HepG2 (cell line): ENCODE data around the gene CCL23. TPM values are rescaled to one million over a fixed set of nuclear protein-coding genes. Genes with fewer than 3 reads are reported as not detected.

Experiments
- AGO2 ChIP-seq: fragments of 200-400 bp; formaldehyde crosslinking; optimal IDR thresholded peaks from 2 replicates; pipeline ENCODE3; 2017; ENCODE audit warnings: mild to moderate bottlenecking, low read depth, low read length, moderate library complexity
- CBX2 ChIP-seq, 2 experiments: fragments of 200-600 bp in 1 of 2; sonication (generic); formaldehyde crosslinking in 1 of 2; IDR thresholded peaks; 2 replicates each; pipeline versions ENCODE4 v1.7.0 to v1.8.1; 2018 to 2022; ENCODE audit warnings: low read depth in 2 of 2, low read length in 1 of 2, mild to moderate bottlenecking in 1 of 2, missing genetic modification reagents in 1 of 2
- MAFK ChIP-seq, 2 experiments: IDR thresholded peaks in 1 of 2; conservative IDR thresholded peaks in 1 of 2; 2 replicates each; pipeline ENCODE4 v1.6.1; 2011; ENCODE audit warnings: improper control_type of control experiment in 2 of 2, low read length in 2 of 2
- NCOA5 ChIP-seq: sonication (generic); formaldehyde crosslinking; IDR thresholded peaks from 2 replicates; pipeline ENCODE4 v1.4.0; 2020; ENCODE audit warnings: missing genetic modification reagents
- NPAS2 ChIP-seq: sonication (generic); formaldehyde crosslinking; IDR thresholded peaks from 2 replicates; pipeline ENCODE4 v1.8.0; 2022; ENCODE audit warnings: mild to moderate bottlenecking, missing genetic modification reagents, borderline replicate concordance
- POLR2AphosphoS5 ChIP-seq: IDR thresholded peaks from 2 replicates; pipeline ENCODE4 v1.6.1; 2012; ENCODE audit warnings: low read depth, low read length
- SMAD1 ChIP-seq: sonication (generic); formaldehyde crosslinking; IDR thresholded peaks from 2 replicates; pipeline ENCODE4 v1.4.0; 2020; ENCODE audit warnings: missing genetic modification reagents, low read depth, mild to moderate bottlenecking, borderline replicate concordance
- SNAPC4 ChIP-seq: sonication (generic); formaldehyde crosslinking; IDR thresholded peaks from 2 replicates; pipeline ENCODE4 v1.4.0; 2020; ENCODE audit warnings: mild to moderate bottlenecking, missing genetic modification reagents
- SOX5 ChIP-seq: IDR thresholded peaks from 2 replicates; pipeline ENCODE4 v1.6.1; 2016; ENCODE audit warnings: borderline replicate concordance
- TBL1XR1 ChIP-seq: fragments of 150-350 bp; IDR thresholded peaks from 2 replicates; pipeline ENCODE4 v1.6.1; 2014; ENCODE audit warnings: borderline replicate concordance, low read length; ENCODE audit not compliant: partially characterized antibody
- YEATS4 ChIP-seq: sonication (generic); formaldehyde crosslinking; IDR thresholded peaks from 2 replicates; pipeline ENCODE4 v1.4.0; 2020; ENCODE audit warnings: missing genetic modification reagents, borderline replicate concordance
- ZFP90 ChIP-seq: sonication (generic); formaldehyde crosslinking; IDR thresholded peaks from 2 replicates; pipeline ENCODE4 v1.8.0; 2022; ENCODE audit warnings: missing genetic modification reagents, mild to moderate bottlenecking, inconsistent platforms, borderline replicate concordance
- ZNF790 ChIP-seq: sonication (generic); formaldehyde crosslinking; IDR thresholded peaks from 2 replicates; pipeline ENCODE4 v1.8.0; 2022; ENCODE audit warnings: missing genetic modification reagents, mild to moderate bottlenecking, borderline replicate concordance
- ZNF878 ChIP-seq: sonication (generic); formaldehyde crosslinking; IDR thresholded peaks from 2 replicates; pipeline ENCODE4 v1.8.1; 2023; ENCODE audit warnings: mild to moderate bottlenecking, missing genetic modification reagents, moderate library complexity
- ZSCAN21 ChIP-seq: sonication (generic); formaldehyde crosslinking; IDR thresholded peaks from 2 replicates; pipeline ENCODE4 v1.8.0; 2022; ENCODE audit warnings: mild to moderate bottlenecking, missing genetic modification reagents, moderate library complexity, borderline replicate concordance
- polyA plus RNA-seq, 8 experiments: library from polyadenylated mRNA; depleted of rRNA in 3 of 8; stranded (reverse) in 7 of 8; unstranded in 1 of 8; fragments of >200 nt; fragmentation: Illumina TruSeq in 4 of 8; extraction: Trizol in 4 of 8; gene quantifications; 2 replicates each; pipeline versions ENCODE4 v1.2.1 to v1.2.3, GENCODE V29; 2011 to 2016; ENCODE audit warnings: low read depth in 4 of 8, missing spikeins in 1 of 8, mixed read lengths in 1 of 8; ENCODE audit not compliant: insufficient read depth in 1 of 8
- total RNA-seq, 5 experiments: library from RNA; depleted of rRNA; stranded (reverse); fragments of >200 nt; fragmentation: Illumina TruSeq; extraction: Trizol; gene quantifications; 2 replicates each; pipeline ENCODE4 v1.2.3, GENCODE V29; 2016; ENCODE audit warnings: low read depth in 1 of 5
- TF ChIP-seq, protein P1 (sequence below): sonication (generic); formaldehyde crosslinking; IDR thresholded peaks from 2 replicates; pipeline ENCODE4 v1.5.1; 2020; ENCODE audit warnings: mild to moderate bottlenecking, missing genetic modification reagents, moderate library complexity
- TF ChIP-seq, protein P2 (sequence below): sonication (generic); formaldehyde crosslinking; IDR thresholded peaks from 2 replicates; pipeline ENCODE4 v1.4.0; 2020; ENCODE audit warnings: mild to moderate bottlenecking, missing genetic modification reagents

CCL23 gene
- total and polyA plus RNA-seq, 2 of the 13 experiments (the other 11 are each of a cell fraction or from before 2014, with no cell fraction given): not detected

- TF ChIP-seq TBL1XR1 (peak; percentile 26), POLR2AphosphoS5 (no peak), SNAPC4 (CRISPR knock-in tag) (no peak), SOX5 (CRISPR knock-in tag) (peak; percentile 67; the same call in 1 of the 2 replicates), MAFK (conservative IDR thresholded peaks at IDR 0.05 in 1 of 2, IDR thresholded peaks at IDR 0.05 in 1 of 2; ENCODE audit: low read length in 2 of 2) (peak; percentile 97 to 98), ZSCAN21 (CRISPR knock-in tag) (no peak), ZFP90 (CRISPR knock-in tag) (no peak), NPAS2 (CRISPR knock-in tag) (no peak), CBX2 (IDR thresholded peaks at IDR 0.05; ENCODE audit: low read depth, low read length) (no peak), CBX2 (CRISPR knock-in tag; IDR thresholded peaks at IDR 0.05; ENCODE audit: low read depth) (no peak), ZNF790 (CRISPR knock-in tag) (no peak), ZNF878 (CRISPR knock-in tag) (no peak), YEATS4 (CRISPR knock-in tag) (no peak), AGO2 (no peak), SMAD1 (CRISPR knock-in tag) (no peak), NCOA5 (CRISPR knock-in tag) (no peak)
- TF ChIP-seq, protein P1, sequence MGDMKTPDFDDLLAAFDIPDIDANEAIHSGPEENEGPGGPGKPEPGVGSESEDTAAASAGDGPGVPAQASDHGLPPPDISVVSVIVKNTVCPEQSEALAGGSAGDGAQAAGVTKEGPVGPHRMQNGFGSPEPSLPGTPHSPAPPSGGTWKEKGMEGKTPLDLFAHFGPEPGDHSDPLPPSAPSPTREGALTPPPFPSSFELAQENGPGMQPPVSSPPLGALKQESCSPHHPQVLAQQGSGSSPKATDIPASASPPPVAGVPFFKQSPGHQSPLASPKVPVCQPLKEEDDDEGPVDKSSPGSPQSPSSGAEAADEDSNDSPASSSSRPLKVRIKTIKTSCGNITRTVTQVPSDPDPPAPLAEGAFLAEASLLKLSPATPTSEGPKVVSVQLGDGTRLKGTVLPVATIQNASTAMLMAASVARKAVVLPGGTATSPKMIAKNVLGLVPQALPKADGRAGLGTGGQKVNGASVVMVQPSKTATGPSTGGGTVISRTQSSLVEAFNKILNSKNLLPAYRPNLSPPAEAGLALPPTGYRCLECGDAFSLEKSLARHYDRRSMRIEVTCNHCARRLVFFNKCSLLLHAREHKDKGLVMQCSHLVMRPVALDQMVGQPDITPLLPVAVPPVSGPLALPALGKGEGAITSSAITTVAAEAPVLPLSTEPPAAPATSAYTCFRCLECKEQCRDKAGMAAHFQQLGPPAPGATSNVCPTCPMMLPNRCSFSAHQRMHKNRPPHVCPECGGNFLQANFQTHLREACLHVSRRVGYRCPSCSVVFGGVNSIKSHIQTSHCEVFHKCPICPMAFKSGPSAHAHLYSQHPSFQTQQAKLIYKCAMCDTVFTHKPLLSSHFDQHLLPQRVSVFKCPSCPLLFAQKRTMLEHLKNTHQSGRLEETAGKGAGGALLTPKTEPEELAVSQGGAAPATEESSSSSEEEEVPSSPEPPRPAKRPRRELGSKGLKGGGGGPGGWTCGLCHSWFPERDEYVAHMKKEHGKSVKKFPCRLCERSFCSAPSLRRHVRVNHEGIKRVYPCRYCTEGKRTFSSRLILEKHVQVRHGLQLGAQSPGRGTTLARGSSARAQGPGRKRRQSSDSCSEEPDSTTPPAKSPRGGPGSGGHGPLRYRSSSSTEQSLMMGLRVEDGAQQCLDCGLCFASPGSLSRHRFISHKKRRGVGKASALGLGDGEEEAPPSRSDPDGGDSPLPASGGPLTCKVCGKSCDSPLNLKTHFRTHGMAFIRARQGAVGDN: no peak
- TF ChIP-seq, protein P2, sequence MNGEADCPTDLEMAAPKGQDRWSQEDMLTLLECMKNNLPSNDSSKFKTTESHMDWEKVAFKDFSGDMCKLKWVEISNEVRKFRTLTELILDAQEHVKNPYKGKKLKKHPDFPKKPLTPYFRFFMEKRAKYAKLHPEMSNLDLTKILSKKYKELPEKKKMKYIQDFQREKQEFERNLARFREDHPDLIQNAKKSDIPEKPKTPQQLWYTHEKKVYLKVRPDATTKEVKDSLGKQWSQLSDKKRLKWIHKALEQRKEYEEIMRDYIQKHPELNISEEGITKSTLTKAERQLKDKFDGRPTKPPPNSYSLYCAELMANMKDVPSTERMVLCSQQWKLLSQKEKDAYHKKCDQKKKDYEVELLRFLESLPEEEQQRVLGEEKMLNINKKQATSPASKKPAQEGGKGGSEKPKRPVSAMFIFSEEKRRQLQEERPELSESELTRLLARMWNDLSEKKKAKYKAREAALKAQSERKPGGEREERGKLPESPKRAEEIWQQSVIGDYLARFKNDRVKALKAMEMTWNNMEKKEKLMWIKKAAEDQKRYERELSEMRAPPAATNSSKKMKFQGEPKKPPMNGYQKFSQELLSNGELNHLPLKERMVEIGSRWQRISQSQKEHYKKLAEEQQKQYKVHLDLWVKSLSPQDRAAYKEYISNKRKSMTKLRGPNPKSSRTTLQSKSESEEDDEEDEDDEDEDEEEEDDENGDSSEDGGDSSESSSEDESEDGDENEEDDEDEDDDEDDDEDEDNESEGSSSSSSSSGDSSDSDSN (CRISPR knock-in tag): no peak
Observed at GRCh38 chr17:35991075-35991474, 26.7 kb downstream of the CCL23 start (continued).
